Measurements from ENCODE around the gene RBMY1B.
"Not testable (repeated sequence)": the region's sequence is repeated elsewhere in the genome, so short reads cannot be mapped to it uniquely, and the experiment has no call there.

Gene RBMY1B

GRCh38 chrY:21511038-21511437, at the start of gene RBMY1B:
RBMY1B (plus strand) TSS chrY:21511338; CDS start chrY:21513351, 2,013 bp downstream.
- not testable (repeated sequence) for DNase-seq (ENCODE audit: low read depth in 2 of 2)

DNA sequence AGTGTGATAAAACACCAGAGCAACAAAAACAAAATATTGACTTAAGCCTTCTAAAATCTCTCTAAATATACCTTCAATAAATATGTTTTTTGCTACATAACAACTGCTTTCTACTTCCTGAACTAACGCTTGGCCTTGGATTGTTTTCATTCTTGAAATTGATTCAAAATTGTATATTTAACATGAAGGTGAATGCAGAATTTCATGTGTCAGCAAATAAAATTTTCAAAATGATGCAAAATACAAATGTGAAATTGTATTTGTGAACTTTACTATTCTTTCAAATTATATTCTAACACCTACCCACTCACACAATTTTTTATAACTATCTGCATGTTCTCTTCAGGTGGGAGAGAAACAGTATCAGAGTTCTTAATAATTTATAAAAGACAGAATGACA, 48.2 kb upstream of the RBMY1B start:
- DNase-seq (ENCODE audit: low read depth in 2 of 2), result not testable (repeated sequence)

GRCh38 chrY:21482967-21483366, 28.2 kb upstream of the RBMY1B start:
- DNase-seq (ENCODE audit: low read depth in 2 of 2), result no peak

DNA sequence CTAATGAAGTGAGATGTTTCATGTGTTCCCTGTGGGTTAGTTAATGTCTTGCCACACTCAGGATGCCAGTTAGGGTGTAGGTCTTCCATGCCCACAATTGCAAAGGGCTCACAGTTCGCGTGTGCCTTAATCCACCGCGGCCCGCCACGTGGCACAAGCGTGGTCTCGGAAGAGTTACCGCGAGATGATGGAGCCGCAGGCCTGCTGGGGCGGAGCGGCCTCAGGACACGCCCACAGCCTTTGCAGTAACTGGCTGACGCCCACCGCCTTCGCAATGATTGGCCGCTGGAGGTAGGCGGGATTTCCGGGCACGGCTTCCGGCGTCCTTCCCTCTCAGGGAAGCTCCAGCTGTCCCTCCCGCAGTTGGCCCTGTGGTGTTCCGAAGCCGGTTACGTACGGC, 23.4 kb downstream of the RBMY1B start, which contains the start of gene RBMY1A1:
TSS of gene RBMY1A1 (plus strand) at position 301 of the 400 bp plus-strand sequence. CDS start 2,013 bp downstream, outside the sequence.
- DNase-seq (ENCODE audit: low read depth in 2 of 2), result not testable (repeated sequence)

- DNase-seq (ENCODE audit: low read depth in 2 of 2), result not testable (repeated sequence)
Observed at GRCh38 chrY:21559316-21559984, 48.3 kb downstream of the RBMY1B start.

Data from stimulated activated CD4-positive, alpha-beta T cell treated with anti-CD3 and anti-CD28 coated beads, Interleukin-1b, Interleukin-23, amount 100 ng/mL, for 4 hours (primary cell).